Spleen (tissue), 11 donors: ENCODE measurements around the gene TYSND1. TPM values are rescaled to one million over a fixed set of nuclear protein-coding genes. Genes with fewer than 3 reads are reported as not detected.
"Not testable (repeated sequence)": the region's sequence is repeated elsewhere in the genome, so short reads cannot be mapped to it uniquely, and the experiment has no call there.

ENCODE experiments used
- DNase-seq: peaks from one replicate; pipeline ENCODE4 v3.0.0-alpha.2; 2020
- H3K27ac ChIP-seq, 8 donors: fragments of 200-600 bp; sonication (generic) in 7 of 8; 1 replicate in 4 of 8; 2 replicates in 4 of 8; pipeline versions ENCODE4 v1.5.0 to v1.8.0; 2016 to 2021; ENCODE audit warnings: inconsistent platforms in 4 of 8, mild to moderate bottlenecking in 4 of 8, moderate library complexity in 1 of 8
- H3K27me3 ChIP-seq, 7 donors: fragments of 200-600 bp; sonication (generic) in 6 of 7; replicated peaks in 1 of 7; 1 replicate in 4 of 7; 2 replicates in 3 of 7; pipeline versions ENCODE4 v1.5.0 to v1.8.0; 2016 to 2021; ENCODE audit warnings: inconsistent platforms in 3 of 7, mild to moderate bottlenecking in 1 of 7
- H3K36me3 ChIP-seq, 6 donors: fragments of 200-600 bp; sonication (generic) in 5 of 6; 1 replicate in 4 of 6; 2 replicates in 2 of 6; pipeline versions ENCODE4 v1.5.0 to v1.8.0; 2016 to 2021; ENCODE audit warnings: inconsistent platforms in 2 of 6
- H3K4me1 ChIP-seq, 6 donors: fragments of 200-600 bp; sonication (generic) in 5 of 6; 1 replicate in 3 of 6; 2 replicates in 3 of 6; pipeline versions ENCODE4 v1.5.0 to v1.8.0; 2016 to 2021; ENCODE audit warnings: inconsistent platforms in 3 of 6
- H3K4me3 ChIP-seq, 8 donors: fragments of 200-600 bp; sonication (generic) in 7 of 8; 1 replicate in 4 of 8; 2 replicates in 4 of 8; pipeline versions ENCODE4 v1.5.0 to v1.8.0; 2016 to 2021; ENCODE audit warnings: inconsistent platforms in 4 of 8, mild to moderate bottlenecking in 4 of 8, moderate library complexity in 2 of 8
- H3K9me3 ChIP-seq, 8 donors: fragments of 200-600 bp; sonication (generic) in 7 of 8; 1 replicate in 4 of 8; 2 replicates in 4 of 8; pipeline versions ENCODE4 v1.5.0 to v1.8.0; 2016 to 2021; ENCODE audit warnings: inconsistent platforms in 4 of 8
- POLR2A ChIP-seq, 3 donors: fragments of 450-650 bp; IDR thresholded peaks; one replicate each; pipeline ENCODE4 v1.5.1; 2017; ENCODE audit warnings: antibody characterized with exemption in 3 of 3, mild to moderate bottlenecking in 1 of 3
- POLR2AphosphoS5 ChIP-seq, 3 donors: sonication (generic); formaldehyde crosslinking; IDR thresholded peaks; one replicate each; pipeline ENCODE4 v1.5.1; 2017; ENCODE audit warnings: antibody characterized with exemption in 3 of 3
- WGBS, 5 donors: extraction: QIAGEN DNeasy Blood & Tissue Kit in 3 of 5; methylation state at CpG; one replicate each; pipeline versions ENCODE4 v1.1.5 to v1.1.7; 2013 to 2018; 5-methylcytosine and 5-hydroxymethylcytosine counted together
- intact Hi-C: fragments of 100-400 bp; cut with DNase I; formaldehyde crosslinking; loops from one replicate; pipeline ENCODE4 v1.15.0; 2023; ENCODE audit warnings: low total_unique reads
- polyA plus RNA-seq, 3 donors: library from polyadenylated mRNA; stranded (reverse); fragments of 200-250 nt; gene quantifications; one replicate each; pipeline ENCODE4 v1.2.1, GENCODE V29; 2013
- total RNA-seq, 7 donors: library from RNA; depleted of rRNA in 3 of 7; stranded (reverse); fragments of >200 nt in 3 of 7; fragmentation: NEBNext Ultra II Directional in 4 of 7; extraction: Animal tissue kit (Norgen Biotek cat#: 25700) in 4 of 7; gene quantifications; one replicate each; pipeline versions ENCODE4 v1.1.0 to v1.2.1, GENCODE V29; 2016 to 2021
- TF ChIP-seq, protein P1 (sequence below), 11 experiments: fragments of 200-600 bp in 7 of 11; fragments of 450-650 bp in 4 of 11; sonication (generic) in 4 of 11; IDR thresholded peaks in 8 of 11; conservative IDR thresholded peaks in 3 of 11; 1 replicate in 7 of 11; 2 replicates in 4 of 11; pipeline versions ENCODE4 v1.4.0 to v1.8.0; 2016 to 2021; ENCODE audit warnings: antibody characterized with exemption in 11 of 11, inconsistent platforms in 4 of 11, mild to moderate bottlenecking in 1 of 11
- donor health status: healthy with polysubstance abuse.
- donor health status: DM: no; HTN: no; CAD: no; lungs with moderate emphysema.
- donor health status: DM: no; HTN: no; CAD: no.
- donor health status: Bipolar disorder and iron deficiency.
- donor health status: healthy.
- donor health status: DM: no; HTN: no; CAD: no.
- donor health status: DM: yes; HTN: yes; CAD: no.

Gene TYSND1
- total and polyA plus RNA-seq, 10 donors: 14.1 to 20.9 (median 16.9) TPM

DNA sequence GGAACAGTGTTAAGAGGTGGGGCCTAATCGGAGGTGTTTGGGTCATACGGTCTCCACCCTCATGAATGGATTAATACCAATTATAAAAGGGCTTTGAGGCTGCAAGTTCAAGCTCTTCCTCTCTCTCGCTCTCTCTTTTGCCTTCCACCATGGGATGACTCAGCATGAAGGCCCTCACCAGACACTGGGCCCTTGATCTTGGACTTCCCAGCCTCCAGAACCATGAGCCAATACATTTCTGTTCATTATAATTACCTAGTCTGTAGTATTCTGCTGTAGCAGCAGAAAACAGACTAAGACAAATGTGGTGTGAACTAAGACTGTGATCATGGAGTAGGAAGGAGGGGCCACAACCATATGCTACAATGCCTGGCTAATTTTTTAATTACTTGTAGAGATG is 21.6 kb downstream of the TYSND1 start:
- no peaks in the 10 kb centered on the region for H3K9me3 ChIP-seq
- H3K27me3 ChIP-seq: no peaks in the 10 kb centered on the region
- no peak overlapping the region for H3K4me3 ChIP-seq
- no peak for DNase-seq
- H3K36me3 ChIP-seq: peaks cover 0 to 43% (median 3%) of the 10 kb centered on the region in 6 donors
- intact Hi-C loops: no loop called here
- 88 to 99% (median 95%) methylated on average over 3 of the region's 3 CpGs for WGBS, 5 donors
- no peak overlapping the region for H3K27ac ChIP-seq
- no peak for TF ChIP-seq POLR2AphosphoS5 (IDR thresholded peaks at IDR 0.05)
- TF ChIP-seq, protein P1, sequence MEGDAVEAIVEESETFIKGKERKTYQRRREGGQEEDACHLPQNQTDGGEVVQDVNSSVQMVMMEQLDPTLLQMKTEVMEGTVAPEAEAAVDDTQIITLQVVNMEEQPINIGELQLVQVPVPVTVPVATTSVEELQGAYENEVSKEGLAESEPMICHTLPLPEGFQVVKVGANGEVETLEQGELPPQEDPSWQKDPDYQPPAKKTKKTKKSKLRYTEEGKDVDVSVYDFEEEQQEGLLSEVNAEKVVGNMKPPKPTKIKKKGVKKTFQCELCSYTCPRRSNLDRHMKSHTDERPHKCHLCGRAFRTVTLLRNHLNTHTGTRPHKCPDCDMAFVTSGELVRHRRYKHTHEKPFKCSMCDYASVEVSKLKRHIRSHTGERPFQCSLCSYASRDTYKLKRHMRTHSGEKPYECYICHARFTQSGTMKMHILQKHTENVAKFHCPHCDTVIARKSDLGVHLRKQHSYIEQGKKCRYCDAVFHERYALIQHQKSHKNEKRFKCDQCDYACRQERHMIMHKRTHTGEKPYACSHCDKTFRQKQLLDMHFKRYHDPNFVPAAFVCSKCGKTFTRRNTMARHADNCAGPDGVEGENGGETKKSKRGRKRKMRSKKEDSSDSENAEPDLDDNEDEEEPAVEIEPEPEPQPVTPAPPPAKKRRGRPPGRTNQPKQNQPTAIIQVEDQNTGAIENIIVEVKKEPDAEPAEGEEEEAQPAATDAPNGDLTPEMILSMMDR (IDR thresholded peaks at IDR 0.05 in 8 of 11, conservative IDR thresholded peaks at IDR 0.05 in 3 of 11): no peak
- TF ChIP-seq POLR2A (IDR thresholded peaks at IDR 0.05): no peak
- H3K4me1 ChIP-seq: peaks cover 0 to 7% (median 0%) of the 10 kb centered on the region in 6 donors

DNA sequence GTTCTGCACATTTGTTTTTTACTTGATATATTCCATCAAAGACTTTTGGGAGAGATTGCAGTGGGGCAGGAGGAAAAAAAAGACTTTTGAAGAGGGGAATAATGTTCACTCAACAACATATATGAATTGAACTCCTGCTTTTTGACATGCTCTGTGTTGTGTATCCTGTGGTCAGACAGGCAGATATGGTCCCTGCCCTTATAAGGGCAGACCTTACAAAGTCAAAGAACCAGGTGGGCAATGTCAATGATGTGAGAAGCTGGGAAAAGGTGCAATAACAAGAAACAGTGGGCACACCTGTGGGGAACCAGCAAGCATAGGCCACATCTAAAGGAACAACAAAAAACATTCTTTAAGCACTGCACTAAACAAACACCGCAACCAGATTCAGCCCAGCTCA is 22.1 kb downstream of the TYSND1 start:
- no peak for TF ChIP-seq POLR2A (IDR thresholded peaks at IDR 0.05)
- no peak for TF ChIP-seq POLR2AphosphoS5 (IDR thresholded peaks at IDR 0.05)
- TF ChIP-seq, protein P1 (IDR thresholded peaks at IDR 0.05 in 8 of 11, conservative IDR thresholded peaks at IDR 0.05 in 3 of 11): no peak
- 95 to 100% (median 95%) methylated on average over 1 of the region's 1 CpG for WGBS, 5 donors
- no peak for DNase-seq

DNA sequence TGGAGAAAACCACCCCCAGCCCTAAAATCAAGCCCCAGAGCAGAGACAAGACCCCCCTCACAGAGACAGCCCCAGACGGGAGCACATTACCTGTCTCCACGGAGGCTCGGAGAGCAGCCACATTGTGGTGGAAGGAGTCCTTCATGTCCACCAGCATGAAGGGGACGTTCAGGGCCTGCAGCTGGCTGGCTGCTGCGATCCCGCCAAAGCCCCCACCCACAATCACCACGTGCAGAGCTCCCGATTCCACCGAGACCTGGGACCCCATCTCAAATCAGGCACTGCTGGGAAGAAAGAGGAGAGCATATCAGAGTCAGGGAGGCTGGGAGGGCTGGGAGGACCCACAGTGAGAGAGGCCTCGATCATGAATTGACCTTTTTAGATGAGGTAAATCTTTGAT is 22.7 kb downstream of the TYSND1 start:
- Histone ChIP-seq H3K36me3 (peaks cover 0 to 54% (median 7%) of the 10 kb centered on the region in 6 donors), H3K4me1 (peaks cover 0 to 7% (median 0%) of the 10 kb centered on the region in 6 donors), H3K27ac (no peak overlapping the region), H3K27me3 (no peaks in the 10 kb centered on the region), H3K4me3 (no peak overlapping the region), H3K9me3 (no peaks in the 10 kb centered on the region)
- intact Hi-C loops: no loop called here
- WGBS, 5 donors: 91 to 96% (median 92%) methylated on average over 9 to 10 of the region's 10 CpGs
- no peak for DNase-seq
- no peak for TF ChIP-seq POLR2A (IDR thresholded peaks at IDR 0.05)
- TF ChIP-seq, protein P1 (IDR thresholded peaks at IDR 0.05 in 8 of 11, conservative IDR thresholded peaks at IDR 0.05 in 3 of 11): no peak
- TF ChIP-seq POLR2AphosphoS5 (IDR thresholded peaks at IDR 0.05): no peak

More for the DNA sequence above, 22.1 kb downstream of the TYSND1 start:
- H3K4me3 ChIP-seq: no peak overlapping the region
- intact Hi-C loops: no loop called here
- peaks cover 0 to 48% (median 5%) of the 10 kb centered on the region in 6 donors for H3K36me3 ChIP-seq
- no peak overlapping the region for H3K27ac ChIP-seq
- no peaks in the 10 kb centered on the region for H3K9me3 ChIP-seq
- peaks cover 0 to 7% (median 0%) of the 10 kb centered on the region in 6 donors for H3K4me1 ChIP-seq
- no peaks in the 10 kb centered on the region for H3K27me3 ChIP-seq

DNA sequence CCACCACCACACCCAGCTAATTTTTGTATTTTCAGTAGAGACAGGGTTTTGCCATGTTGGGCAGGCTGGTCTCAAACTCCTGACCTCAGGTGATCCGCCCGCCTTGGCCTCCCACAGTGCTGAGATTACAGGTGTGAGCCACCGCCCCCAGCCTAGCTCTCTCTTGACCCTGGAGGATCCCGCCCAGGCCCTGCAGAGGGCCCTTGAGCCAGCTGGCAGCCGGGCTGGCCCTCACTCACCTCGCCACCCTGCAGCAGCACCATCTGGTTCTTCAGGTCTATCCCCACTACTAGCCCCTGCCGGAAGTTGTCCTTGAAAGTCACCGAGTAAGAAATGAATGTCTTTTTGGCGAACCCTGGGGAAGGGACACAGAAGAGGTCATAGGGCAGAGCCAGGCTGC is 23.3 kb downstream of the TYSND1 start:
- 93 to 100% (median 94%) methylated on average over 6 to 9 of the region's 9 CpGs for WGBS, 5 donors
- peak; percentile 53 for DNase-seq

DNA sequence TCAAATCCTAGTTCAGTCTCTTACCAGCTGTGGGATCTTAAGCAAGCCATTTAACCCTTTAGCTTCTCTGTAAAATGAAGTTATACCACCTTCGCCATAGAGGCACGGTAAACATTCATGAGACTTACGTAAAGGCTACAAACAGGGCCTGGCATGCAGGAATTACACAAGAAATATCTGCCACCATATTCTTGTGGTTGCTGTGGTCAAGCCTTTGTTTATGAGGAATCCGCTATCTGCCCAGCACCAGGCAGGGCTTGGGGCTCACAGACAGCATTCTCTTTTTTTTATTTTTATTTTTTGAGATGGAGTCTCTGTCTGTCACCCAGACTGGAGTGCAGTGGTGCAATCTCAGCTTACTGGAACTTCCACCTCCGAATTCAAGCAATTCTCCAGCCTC is 23.8 kb downstream of the TYSND1 start:
- no peak overlapping the region for H3K27ac ChIP-seq
- peaks cover 0 to 7% (median 0%) of the 10 kb centered on the region in 6 donors for H3K4me1 ChIP-seq
- H3K36me3 ChIP-seq: peaks cover 0 to 53% (median 7%) of the 10 kb centered on the region in 6 donors
- intact Hi-C loops: no loop called here
- no peak overlapping the region for H3K4me3 ChIP-seq
- peak; percentile 0 for DNase-seq
- TF ChIP-seq, protein P1 (IDR thresholded peaks at IDR 0.05 in 8 of 11, conservative IDR thresholded peaks at IDR 0.05 in 3 of 11): no peak
- TF ChIP-seq POLR2A (IDR thresholded peaks at IDR 0.05) (no peak), POLR2AphosphoS5 (IDR thresholded peaks at IDR 0.05) (no peak)
- no peaks in the 10 kb centered on the region for H3K27me3 ChIP-seq
- 54 to 78% (median 70%) methylated on average over 5 of the region's 5 CpGs for WGBS, 5 donors
- no peaks in the 10 kb centered on the region for H3K9me3 ChIP-seq

More for the DNA sequence above, 23.3 kb downstream of the TYSND1 start:
- H3K4me3 ChIP-seq, intact Hi-C loops, H3K27ac ChIP-seq, H3K9me3 ChIP-seq, H3K27me3 ChIP-seq, H3K4me1 ChIP-seq: not testable (repeated sequence)
- H3K36me3 ChIP-seq: peaks cover 0 to 51% (median 7%) of the 10 kb centered on the region in 6 donors
